NOMO-1 (cell line): ENCODE data around the gene UNC5A.

Experiments used
- DNase-seq, 2 experiments: peaks; one replicate each; lab custom pipeline; 2025; ENCODE audit not compliant: unreplicated experiment in 2 of 2; lab: John Stamatoyannopoulos, UW

The UNC5A gene

DNA sequence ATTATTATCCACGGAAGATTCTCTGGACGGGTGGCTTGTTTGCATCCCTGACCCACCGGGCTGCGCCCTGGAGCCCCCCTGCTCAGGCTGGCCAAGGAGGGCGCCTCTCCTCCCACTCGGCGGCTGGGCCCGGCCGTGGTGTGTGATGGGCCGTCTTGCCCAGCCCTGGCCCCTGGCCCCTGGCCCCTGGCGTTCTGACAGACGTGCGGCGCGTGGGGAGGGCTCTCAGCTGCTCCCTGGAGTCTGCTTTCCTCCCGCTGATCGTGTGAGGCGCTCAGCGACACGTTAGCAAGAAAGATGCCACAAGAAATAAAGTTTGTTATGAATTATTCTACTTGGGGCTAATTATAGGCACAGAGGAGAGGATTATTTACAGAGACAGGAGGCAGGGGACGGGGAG, 33.3 kb downstream of the UNC5A start:
- DNase-seq = no peak

DNA sequence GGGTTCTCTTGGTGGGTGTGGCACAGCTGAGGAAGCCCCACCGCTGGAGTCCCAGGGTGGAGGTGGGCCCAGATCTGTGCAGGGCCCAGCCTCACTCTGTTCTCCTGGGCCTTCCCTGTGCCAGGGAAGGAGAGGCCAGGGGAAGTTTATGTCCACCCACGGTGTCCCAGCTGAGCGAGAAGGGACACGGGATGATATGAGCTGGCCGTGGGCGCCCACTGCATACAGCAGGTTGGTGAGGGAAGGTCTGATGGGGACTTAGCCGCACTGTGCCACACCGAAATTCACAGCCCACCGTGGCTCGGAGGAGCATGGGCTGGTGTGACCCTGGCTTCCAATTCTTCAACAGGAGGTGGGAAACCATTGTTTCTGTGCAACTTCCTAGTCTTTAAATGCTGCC, 33.9 kb downstream of the UNC5A start:
- no peak for DNase-seq

DNA sequence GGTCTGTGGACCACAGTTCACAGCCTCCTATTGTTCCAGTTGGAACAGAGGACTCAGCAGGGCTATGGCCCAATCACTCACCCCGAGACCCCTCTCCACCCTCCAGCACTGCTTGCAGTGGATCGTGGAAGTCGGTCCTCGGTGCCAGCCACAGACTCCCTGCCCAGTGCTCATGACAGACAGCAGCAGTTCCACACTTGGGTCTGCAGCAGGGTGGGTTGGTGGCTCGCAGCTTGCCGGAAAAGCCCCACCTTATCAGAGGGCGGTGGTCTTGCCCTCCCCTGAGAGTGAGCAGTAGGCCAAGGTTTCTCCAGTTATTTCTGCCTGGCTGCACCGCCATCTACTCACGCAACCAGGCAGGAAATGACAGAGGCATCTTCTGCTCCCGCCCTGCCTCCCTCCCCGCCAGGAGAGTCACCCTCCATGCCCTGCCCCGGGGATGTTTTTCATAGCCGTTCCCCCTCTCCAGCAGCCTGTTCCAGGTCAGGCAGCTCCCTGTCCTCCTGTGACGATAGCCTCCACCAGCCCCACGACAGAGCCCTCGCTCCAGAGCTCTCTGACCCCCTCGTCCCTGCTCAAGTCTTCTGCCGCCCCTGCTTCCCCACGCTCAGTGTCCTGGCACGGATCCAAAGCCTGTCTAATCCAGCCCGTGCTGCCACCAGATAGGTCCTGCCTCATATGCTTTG, 34.5 kb downstream of the UNC5A start:
- DNase-seq = no peak

DNA sequence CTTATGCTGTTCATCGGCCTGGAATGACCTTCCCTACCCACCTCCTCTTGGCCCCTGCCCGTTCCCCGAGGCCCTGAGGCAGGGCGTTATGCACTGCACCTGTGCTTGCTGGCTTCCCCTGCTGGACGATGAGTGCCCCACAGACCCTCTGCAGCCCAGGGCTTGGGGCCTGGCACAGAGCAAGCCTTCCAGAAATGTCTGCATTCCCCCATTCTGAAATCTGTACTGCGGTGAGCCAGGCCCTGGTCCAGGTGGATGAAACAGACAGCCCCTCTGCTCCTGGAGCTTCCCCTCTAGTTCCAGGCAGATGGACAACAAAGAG, 35.0 kb downstream of the UNC5A start:
- no peak for DNase-seq

DNA sequence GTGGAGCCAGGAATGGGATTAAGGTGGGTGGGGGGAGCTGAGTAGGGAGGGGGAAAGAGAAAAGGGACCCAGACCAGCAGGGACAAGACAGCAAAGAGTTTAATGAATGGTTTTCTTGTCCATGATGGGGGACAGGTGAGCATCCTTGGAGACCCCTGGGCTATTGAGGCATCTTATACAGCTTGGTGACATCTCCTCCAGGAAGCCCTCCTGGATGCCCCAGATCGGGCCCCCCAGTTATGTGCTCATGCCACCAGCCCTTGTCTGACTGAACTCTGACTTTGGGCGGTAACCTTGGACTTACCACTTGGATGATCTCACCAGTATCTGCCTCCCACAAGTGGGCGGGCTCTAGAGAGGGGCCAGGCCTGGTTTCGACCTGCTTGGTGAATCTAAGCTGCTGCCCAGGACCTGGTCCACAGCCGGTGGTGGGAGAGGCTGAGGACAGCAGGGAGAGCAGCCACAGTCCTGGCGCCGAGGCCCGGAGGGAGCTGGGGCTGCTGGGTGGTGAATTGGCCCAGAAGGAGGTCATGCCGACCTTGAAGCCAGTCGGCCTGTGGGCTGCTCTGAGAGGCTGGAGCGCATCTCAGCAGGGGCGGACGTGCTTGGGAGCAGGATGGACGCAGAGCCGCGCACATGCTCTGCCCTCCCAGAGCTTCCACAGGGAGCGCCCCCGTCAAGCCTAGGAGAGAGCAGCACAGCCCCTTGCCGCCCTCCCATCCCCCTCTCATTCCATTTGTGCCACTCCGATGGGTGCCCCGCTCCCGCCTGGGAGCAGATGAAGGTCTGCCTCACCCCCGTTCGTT, 36.2 kb downstream of the UNC5A start:
- no peak for DNase-seq

DNA sequence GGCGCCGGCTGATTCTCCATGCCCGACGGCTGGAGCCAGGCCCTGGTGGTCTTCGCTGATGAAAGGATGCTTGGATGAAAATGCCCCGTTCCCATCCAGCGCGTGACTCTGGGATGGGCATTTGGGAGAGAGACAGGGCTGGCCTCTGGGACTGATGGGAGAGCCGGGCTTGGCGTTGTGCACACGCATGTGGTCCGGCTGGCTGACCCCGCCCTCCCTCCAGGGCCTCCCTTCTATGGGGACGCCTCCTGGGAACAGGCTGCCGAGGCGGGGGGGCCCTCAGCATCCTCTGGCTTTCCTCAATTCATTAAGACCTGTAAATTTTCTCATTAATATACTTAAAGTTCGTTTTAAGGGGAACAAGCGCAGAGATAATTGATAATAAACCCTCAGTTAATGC, 36.8 kb downstream of the UNC5A start:
- DNase-seq = no peak

DNA sequence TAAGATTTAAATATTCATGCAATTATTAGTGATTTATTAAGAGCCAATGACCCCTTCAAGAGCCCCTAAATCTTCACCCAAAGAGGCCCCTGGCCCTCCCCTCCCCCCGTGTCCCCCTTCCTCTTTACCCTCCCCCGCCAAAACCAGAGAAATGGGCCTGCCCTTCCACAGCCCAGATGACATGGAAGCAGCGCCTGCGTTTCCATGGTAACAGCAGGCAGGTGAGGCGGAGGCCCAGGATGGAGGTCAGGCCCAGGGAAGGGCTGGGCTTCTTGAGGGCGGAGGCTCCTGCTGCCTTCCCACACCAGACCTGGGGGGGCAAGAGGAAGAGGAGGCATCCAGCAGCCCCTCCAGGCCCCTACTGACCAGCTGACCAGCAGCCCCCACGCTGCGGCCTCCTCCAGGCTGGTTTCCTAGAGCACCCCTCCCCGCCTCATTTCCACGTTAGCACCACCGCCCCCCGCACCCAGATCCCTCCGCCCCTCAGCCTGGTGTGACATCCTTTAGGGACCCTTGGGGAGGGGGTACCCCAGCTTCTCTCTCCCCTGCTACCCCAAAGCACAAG, 37.4 kb downstream of the UNC5A start:
- no peak for DNase-seq

DNA sequence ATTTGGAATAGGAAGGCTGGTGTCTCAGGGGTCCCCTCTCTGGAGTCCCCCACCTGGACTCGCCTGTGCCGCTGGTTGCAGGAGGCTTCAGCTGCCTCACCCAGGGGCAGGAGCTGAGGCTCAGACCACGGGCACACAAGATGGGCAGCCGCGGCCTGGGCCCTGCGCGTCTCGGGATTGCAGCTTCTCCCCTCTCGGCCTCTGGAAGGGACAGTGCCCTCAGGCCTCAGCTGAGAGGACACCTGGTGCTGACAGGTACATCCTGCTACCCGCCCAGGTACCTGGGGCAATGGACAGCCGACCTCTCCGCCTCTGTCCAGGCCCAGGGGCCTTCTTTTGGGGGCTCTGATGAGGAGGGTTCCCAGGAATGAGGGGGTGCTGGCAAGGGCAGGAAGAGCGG, 38.3 kb downstream of the UNC5A start:
- no peak for DNase-seq

DNA sequence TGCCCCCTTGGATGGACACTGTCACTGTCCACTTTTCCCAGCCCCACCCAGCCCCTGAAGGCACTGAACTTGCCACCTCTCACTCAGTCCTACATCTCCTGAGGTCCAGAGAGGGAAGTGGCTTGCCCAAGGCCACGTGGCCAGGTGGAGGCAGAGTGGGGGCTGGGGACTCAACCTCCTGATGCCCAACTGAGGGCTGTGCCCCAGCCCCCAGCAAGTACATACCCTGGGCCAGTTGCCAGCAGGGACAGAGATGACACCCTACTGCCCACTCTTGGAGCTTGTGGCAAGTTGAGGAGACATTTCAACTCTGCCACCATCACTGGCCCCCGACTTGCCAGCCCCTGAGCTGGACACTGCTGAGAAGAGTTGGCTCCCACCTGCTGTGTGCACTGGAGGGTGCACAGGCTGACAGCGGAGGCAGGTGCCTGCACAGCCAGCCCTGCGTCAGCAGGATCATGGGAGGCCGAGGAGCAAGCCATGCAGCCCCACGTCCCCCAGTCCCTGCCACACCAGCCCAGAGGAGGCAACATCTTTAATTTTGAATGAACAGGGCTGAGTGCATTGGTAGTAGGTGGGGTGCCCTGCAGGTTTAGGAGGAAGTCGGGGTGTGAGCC, 39.4 kb downstream of the UNC5A start:
- DNase-seq = no peak

DNA sequence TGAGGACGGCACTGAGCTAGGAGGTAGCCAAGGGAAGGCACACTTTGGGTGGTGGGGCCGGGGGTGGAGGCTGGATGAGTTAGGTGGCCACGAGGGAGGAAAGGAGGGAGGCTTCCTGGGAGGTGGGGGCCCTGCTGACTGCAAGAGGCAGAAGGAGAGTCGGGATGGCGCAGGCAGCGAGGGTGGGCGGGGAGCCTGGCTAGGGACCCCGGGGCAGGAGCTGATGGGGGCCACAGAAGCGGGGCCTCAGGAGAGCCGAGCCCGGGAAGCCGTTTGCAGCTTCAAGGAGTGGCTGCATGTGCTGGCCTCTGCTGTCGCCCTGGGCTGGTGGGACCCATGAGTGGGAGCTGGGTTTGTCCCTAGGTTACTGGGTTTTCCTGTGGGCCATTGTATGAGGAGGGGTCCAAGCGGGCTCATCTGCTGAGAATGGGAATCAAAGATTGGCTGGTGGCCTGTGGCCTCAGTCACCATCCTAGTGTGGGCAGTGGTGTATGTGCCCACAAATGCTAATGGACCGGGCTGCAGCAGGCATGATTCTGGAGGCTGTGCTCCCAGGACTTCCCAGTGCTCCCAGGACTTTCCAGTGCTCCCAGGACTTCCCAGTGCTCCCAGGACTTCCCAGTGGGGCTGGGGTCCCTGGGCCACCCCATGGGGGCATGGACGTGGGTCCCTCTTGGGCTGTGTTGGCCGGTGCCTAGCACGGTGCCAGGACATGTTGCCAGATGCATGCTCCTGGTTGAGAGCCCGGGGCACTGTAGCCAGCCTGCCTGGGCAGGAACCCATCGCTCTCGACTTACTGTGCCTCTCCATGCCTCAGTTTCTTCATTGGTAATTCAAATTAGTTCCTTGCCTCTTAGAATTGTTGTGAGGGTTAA, 40.2 kb downstream of the UNC5A start:
- DNase-seq = no peak

DNA sequence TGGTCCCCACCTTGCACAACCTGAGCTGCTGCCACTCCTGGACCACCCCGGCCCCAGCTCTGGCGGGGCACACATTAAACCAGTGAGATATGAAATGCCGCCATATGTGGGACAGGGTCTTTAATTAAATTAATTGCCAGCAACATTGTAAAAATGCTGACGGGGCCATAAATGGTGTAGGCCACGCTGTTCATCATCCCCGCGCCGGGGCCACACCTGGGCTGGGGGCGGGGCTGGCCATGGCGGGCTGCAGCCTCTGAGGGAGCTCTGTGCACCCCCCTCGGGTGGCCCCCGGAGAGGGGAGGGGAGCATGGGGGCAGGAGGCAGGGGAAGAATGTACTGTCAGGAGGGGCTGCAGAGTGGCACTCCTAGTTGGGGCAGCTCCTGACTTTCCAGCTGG, 41.0 kb downstream of the UNC5A start:
- no peak for DNase-seq

DNA sequence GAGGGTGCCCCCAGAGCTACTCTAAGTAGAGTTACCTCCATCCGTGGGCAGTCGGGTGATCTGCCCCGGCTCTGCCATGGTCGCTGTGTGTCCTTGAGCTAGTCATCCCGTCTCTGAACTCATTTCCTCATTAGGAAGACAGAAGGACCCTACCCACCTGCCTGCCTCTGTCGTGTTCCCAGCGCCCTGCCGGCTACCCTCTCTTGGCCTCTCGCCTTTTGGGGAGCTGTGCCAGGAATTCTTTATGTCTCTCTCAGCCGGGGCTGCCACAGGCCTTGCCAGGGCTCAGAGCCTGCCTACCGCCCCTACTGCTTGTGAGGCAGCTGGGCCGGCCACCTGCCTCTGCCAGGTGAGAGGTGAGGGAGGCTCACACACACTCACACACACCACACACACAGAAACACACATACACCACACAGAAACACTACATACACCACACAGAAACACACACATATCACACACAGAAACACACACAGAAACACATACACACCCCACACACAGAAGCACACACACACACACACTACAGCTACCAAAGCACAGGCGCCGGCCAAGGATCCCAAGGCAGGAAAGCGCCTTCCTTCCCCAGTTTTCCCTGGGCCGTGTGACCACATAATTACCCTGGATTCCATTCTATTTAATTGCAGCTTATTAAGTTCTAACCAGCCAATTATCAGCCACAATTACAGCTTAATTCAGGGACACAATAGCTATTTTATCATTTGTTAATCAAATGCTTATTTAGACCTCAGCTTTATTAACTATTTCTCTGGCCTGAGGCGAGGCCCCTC, 41.7 kb downstream of the UNC5A start:
- DNase-seq = no peak

DNA sequence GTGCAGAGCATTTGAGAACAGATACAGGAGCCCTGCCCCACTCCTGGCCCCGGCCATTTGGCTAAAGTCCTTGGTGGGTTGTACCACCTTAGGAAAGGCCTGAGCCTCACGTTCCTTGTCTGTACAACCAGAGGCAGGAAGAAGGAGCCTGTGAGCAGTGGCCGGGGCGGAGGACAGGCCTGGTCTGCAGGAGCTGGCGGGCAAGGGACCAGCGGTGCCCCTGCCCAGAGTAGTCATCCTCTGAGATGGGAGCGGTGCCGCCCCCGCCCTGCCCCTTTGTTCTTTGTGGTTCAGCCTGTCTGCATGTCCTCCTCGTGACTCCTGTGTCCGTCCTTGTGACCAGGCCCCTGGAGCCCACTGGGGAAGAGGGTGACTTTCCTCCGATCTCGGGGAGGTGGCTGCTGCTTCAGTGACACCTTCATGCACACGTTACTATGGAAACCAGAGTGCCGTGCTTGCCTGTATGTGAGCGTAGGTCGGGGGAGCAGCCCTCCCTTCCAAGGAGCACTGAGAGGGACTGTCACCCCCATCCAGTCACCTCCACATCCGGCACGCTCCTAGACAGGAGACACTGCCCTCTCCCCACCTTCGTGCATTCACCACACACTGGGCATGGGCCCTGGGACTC, 42.9 kb downstream of the UNC5A start:
- no peak for DNase-seq

DNA sequence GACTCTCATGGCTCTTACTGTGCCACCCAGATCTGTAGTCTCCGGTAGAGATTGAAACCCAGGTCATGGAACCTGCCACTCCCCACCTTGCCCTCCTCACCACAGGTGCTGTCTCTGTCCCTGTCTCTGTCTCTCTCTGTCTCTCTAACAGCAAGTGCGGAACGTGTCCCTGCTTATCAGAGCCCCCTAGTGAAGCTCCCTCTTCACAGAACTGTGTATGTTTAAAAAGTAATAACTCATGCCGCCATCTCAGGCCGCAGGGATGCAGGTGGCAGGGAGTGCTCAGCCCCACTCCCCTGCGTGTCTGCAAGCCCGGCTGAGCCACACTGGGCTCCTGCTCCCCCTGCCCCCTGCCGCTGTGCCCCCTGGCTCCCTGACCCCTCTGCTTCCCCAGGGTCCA, 43.8 kb downstream of the UNC5A start:
- DNase-seq = no peak

DNA sequence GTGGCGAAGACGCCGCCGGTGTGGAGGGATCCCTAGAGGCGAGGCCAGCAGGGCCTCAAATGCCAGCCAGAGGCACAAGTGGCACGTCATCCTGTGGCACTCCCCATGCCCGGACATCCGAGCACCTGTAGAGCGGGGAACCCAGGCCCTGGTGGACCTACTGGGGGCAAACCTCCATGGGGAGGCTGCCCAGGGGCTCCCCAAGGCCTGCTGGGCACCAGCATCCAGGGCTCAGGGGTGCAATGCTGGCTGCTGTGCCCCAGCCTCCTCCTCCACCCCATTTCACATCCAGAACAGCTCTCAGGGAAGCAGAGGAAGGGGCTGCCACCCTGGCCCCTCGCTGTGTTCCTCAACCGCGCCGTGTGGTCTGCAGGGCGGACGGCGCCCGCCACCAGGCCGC, 45.2 kb downstream of the UNC5A start:
- no peak for DNase-seq

DNA sequence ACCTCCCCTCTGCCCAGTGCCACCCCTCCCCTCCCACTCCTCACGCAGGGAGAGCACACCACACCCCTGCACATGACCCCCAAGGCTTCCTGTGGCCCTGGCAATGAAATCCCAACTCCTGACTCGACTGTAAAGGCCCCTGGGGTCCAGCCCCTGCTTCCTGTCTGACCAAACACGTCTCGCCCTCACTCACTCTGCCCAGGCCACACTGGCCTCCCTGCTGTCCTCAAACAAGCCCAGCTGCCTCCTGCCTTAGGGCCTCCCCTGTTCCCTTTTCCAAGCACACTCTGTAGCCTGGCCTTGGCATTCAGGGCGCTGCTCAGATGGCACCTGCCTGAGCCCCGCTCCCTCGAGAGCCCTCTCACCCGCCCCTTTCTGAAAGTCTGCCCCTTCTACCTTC, 46.4 kb downstream of the UNC5A start:
- no peak for DNase-seq

DNA sequence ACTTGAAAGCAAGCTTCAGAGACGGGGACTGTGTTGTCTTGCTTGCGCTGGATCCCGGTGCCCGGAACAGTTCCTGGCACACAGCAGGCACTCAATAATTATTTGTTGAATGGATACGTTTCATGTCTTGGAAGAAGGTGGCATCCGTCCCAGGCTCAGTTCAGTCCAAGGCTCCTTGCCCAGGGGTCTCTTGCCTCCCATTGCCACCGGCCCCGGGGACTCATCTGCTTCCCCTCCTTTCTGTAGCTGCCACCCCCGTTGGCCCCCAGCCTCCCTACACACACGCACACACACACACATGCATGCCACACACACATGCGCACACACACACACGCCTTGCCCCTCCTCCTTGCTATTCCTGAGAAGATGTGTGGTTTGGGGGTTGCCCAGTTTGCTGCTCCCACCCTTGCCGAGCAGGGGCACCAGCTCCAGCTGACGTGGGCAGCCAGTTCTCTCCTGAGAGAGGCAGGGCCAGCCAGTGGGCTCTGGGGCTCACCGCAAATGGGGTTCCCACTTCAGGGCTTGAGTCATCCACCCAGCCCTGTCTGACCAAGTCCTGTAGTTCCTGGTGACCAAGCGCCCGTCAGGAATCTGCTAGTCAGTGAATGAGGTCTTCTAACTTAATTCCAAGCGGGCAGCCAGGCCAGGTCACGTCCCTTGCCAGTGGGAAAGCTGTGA, 47.0 kb downstream of the UNC5A start:
- no peak for DNase-seq

DNA sequence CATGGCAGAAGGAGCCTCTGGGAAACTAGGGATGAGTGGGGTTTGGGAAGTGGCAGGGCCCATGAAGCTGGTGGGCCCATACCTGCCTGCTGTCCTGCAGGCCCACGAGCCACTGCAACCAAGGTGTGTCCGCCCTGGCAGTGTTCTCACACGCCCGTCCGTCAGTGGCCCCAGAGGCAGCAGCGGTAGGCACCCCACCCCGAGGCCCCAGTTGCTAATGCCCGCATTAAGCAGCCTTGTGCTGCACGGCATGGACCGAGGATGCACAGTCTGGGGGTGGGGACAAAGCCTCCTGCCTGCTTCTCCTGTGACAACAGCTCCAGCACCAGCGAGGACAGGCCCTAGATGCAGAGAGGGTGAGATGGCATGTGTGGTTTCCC, 47.5 kb downstream of the UNC5A start:
- DNase-seq = no peak

DNA sequence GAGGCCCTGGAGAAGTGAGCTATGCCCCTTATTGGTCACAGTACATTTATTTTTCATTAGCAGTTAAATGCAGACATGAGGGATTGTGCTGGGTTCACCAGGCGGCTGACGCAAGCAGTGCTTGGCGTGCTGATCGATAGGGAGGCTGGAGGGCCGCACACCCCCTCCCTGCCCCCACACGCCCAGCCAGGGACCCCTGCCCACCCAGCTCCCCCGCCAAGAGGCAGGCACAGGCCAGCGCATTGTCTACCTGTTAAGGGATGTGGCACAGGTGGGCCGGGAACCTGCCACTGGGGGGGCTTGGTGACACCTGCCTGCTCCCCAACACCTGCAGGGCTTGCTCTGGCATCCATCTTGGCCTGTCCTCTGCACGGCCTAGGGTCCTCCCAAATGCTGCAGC, 49.6 kb downstream of the UNC5A start:
- no peak for DNase-seq
